Coronary artery (tissue), 2 donors: Measurements from ENCODE around the gene ARPIN.
"Not testable (repeated sequence)": the region's sequence is repeated elsewhere in the genome, so short reads cannot be mapped to it uniquely, and the experiment has no call there.

ENCODE experiments used
- DNase-seq: peaks from one replicate; pipeline ENCODE4 v3.0.0-alpha.2; 2017; ENCODE audit warnings: low spot score
- H3K27ac ChIP-seq, 2 donors: fragments of 200-600 bp; sonication (generic); one replicate each; pipeline ENCODE4 v1.5.1; 2016 to 2019
- H3K4me3 ChIP-seq: fragments of 200-600 bp; sonication (generic); 2 replicates; pipeline ENCODE4 v1.5.1; 2016; ENCODE audit warnings: mild to moderate bottlenecking, moderate library complexity
- TF ChIP-seq, protein P1 (sequence below): fragments of 200-600 bp; sonication (generic); IDR thresholded peaks from one replicate; pipeline ENCODE4 v1.5.1; 2019; ENCODE audit warnings: antibody characterized with exemption

Gene ARPIN

DNA sequence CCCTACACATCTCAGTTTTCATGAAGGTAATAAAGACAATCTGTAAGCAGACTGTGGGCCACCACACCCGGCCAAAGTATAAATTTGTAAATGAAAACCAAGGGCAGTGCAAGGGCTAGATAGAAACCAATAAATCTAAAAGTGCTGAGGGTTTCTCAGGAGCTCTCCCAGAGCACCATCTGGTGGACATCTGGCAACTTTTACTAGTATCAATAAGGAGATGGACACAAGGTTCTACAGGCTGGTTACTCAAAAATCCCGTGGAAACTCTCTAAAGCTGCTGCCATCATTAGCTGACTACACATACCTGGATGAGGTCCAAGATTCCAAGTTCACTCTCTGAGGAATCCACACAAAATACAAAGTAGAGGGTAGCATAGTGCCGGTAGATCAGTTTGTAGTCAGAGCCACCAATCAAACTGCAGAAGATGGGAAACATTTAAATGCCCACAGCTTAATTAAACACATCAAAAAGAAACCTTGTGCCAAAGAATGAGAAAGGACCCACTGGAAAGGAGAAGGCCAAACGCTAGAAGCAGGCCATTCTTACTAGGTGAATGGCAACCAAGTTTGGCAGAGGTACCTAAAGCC, 24.4 kb downstream of the ARPIN start:
- no peak for DNase-seq
- Histone ChIP-seq H3K4me3 (no peak overlapping the region), H3K27ac (no peak overlapping the region)
- TF ChIP-seq, protein P1, sequence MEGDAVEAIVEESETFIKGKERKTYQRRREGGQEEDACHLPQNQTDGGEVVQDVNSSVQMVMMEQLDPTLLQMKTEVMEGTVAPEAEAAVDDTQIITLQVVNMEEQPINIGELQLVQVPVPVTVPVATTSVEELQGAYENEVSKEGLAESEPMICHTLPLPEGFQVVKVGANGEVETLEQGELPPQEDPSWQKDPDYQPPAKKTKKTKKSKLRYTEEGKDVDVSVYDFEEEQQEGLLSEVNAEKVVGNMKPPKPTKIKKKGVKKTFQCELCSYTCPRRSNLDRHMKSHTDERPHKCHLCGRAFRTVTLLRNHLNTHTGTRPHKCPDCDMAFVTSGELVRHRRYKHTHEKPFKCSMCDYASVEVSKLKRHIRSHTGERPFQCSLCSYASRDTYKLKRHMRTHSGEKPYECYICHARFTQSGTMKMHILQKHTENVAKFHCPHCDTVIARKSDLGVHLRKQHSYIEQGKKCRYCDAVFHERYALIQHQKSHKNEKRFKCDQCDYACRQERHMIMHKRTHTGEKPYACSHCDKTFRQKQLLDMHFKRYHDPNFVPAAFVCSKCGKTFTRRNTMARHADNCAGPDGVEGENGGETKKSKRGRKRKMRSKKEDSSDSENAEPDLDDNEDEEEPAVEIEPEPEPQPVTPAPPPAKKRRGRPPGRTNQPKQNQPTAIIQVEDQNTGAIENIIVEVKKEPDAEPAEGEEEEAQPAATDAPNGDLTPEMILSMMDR: no peak

DNA sequence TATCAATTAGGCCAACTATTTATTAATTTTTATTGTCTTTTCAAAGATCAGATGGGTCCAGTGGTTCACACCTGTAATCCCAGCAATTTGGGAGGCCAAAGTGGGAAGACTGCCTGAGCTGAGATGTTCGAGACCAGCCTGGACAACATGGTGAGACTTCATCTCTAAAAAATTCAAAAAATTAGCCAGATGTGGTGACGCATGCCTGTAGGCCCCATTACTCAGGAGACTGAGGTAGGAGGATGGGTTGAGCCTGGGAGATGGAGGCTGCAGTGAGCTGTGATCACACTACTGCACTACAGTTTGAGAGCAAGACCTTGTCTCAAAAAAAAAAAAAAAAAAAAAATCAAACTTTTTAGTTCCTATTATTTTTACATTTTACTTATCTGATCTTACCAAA, 27.1 kb downstream of the ARPIN start:
- Histone ChIP-seq H3K4me3 (no peak overlapping the region), H3K27ac (no peak overlapping the region)
- no peak for DNase-seq
- TF ChIP-seq, protein P1: no peak

DNA sequence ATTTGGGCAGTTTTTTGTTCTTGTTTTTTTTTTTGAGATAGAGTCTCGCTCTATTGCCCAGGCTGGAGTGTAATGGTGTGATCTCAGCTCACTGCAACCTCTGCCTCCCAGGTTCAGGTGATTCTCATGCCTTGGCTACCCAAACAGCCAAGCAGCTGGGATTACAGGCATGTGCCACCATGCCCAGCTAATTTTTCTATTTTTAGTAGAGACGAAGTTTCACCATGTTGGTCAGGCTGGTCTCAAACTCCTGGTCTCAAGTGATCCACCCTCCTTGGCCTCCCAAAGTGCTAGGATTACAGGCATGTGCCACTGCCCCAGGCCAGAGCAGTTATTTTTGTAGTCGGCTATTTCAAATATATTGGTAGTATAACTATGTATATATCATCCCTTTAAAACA, 27.6 kb downstream of the ARPIN start:
- not testable (repeated sequence) for DNase-seq, H3K27ac ChIP-seq, H3K4me3 ChIP-seq

DNA sequence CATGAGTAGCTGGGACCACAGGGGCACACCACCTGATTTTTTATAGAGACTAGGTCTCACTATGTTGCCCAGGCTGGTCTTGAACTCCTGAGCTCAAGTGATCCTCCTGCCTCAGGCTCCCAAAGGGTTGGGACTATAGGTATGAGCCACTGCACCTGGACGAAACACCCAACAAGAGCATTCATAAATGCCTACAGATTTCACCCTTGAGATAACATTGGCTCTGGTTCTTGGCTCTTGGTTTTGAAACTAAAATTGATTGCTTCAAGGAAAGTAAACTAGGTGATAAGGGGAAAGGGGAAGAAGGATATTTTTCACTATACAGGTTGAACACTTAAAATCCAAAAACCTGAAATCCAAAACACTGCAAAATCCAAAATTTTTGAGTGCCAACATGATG, 29.2 kb downstream of the ARPIN start:
- TF ChIP-seq, protein P1: no peak
- Histone ChIP-seq H3K27ac (no peak overlapping the region), H3K4me3 (no peak overlapping the region)
- DNase-seq: no peak

DNA sequence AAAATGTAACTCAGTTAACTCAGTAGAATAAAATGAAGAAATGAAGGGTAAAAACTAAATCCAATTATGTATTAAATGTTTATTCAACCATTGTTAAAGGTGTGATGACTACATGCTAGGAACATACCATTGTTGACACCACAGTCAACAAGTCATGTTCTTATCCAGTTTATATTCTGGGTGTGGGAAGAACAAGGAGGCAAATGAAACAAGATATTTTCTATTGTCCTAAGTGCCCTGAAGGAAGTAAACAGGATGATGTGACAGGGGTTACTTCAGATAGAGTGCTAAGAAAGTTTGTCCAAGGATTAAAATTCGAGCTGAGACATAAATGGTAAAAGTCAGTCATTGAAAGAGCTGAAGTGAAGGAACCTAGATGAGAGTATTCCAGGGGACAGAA, 32.0 kb downstream of the ARPIN start:
- Histone ChIP-seq H3K4me3 (no peak overlapping the region), H3K27ac (no peak overlapping the region)
- TF ChIP-seq, protein P1: no peak
- DNase-seq: no peak

DNA sequence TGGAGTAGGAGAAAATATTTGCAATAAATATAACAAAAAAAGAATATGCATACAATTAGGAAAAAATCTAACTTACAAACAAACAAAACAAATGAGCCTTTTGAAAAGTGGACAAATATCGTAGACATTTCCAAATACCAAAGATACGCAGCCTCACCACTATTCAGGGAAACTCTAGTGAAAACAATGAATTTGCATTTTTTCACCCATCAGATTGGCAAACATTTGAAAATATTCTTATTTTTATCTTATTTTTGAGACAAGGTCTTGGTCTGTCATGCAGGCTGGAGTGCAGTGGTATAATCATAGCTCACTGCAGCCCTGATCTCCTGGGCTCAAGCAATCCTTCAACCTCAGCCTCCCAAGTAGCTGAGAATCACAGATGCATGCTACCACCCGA, 34.4 kb downstream of the ARPIN start:
- no peak overlapping the region for H3K27ac ChIP-seq
- TF ChIP-seq, protein P1: no peak
- no peak overlapping the region for H3K4me3 ChIP-seq
- DNase-seq: no peak

DNA sequence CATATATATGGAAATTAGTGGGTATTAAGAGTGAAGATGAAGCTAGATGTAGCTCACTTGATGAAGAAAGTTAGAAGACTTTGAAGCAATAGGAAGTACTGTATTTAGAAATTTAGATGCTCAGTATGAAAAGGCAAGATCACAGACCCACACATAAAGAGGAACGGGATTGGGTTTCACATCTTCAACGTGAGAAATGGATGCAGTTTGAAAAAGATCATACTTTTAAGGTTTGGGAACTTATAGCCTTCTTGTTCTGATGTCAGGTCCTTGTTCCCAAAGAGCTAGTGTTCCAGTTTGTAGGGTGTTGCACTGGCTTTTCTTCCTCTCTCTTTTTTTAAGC, 35.7 kb downstream of the ARPIN start:
- TF ChIP-seq, protein P1: no peak
- no peak for DNase-seq
- Histone ChIP-seq H3K4me3 (no peak overlapping the region), H3K27ac (no peak overlapping the region)
